Right cardiac atrium (tissue), 5 donors: ENCODE measurements around the gene OR6C76. TPM values are rescaled to one million over a fixed set of nuclear protein-coding genes. Genes with fewer than 3 reads are reported as not detected.
A peak's percentile ranks its signal among the peaks of the same experiment; 100 is the strongest.
"Not testable (repeated sequence)": the region's sequence is repeated elsewhere in the genome, so short reads cannot be mapped to it uniquely, and the experiment has no call there.

Experiments
- ATAC-seq, 2 donors: fragments of 200-7000 bp; cut with Tn5 transposase; one replicate each; pipeline versions ENCODE4 v1.8.0 to v1.9.1; 2020; ENCODE audit warnings: moderate library complexity in 2 of 2, mild to moderate bottlenecking in 1 of 2
- DNase-seq, 3 donors: peaks; one replicate each; pipeline ENCODE4 v3.0.0-alpha.2; 2020
- H3K27ac ChIP-seq: one replicate; pipeline ENCODE4 v1.5.1; 2013; ENCODE audit warnings: mild to moderate bottlenecking, low read length, control low read depth, moderate library complexity
- H3K27me3 ChIP-seq: one replicate; pipeline ENCODE4 v1.6.1; 2013; ENCODE audit not compliant: control insufficient read depth, insufficient read depth
- H3K4me1 ChIP-seq: one replicate; pipeline ENCODE4 v1.6.1; 2013; ENCODE audit warnings: low read length; ENCODE audit not compliant: control insufficient read depth, insufficient read depth
- H3K4me3 ChIP-seq: one replicate; pipeline ENCODE4 v1.5.1; 2013; ENCODE audit warnings: low read length, control low read depth
- H3K9me3 ChIP-seq: one replicate; pipeline ENCODE4 v1.6.1; 2013; ENCODE audit warnings: low read length; ENCODE audit not compliant: control insufficient read depth
- WGBS: extraction: QIAGEN DNeasy Blood & Tissue Kit; methylation state at CpG from one replicate; pipeline ENCODE4 v1.1.7; 2013; 5-methylcytosine and 5-hydroxymethylcytosine counted together
- intact Hi-C, 4 donors: fragments of 100-400 bp; cut with DNase I; formaldehyde crosslinking; loops; one replicate each; pipeline versions ENCODE4 v1.11.0 to v1.14.0; 2022 to 2023
- polyA plus RNA-seq: library from polyadenylated mRNA; stranded (reverse); fragments of 200-250 nt; gene quantifications from one replicate; pipeline ENCODE4 v1.2.3, GENCODE V29; 2013
- total RNA-seq, 4 donors: library from RNA; stranded (reverse); fragmentation: NEBNext Ultra II Directional; extraction: Animal tissue kit (Norgen Biotek cat#: 25700); gene quantifications; one replicate each; pipeline ENCODE4 v1.2.1, GENCODE V29; 2021
- donor health status: healthy with polysubstance abuse.
- donor health status: DM: no; HTN: yes; CAD: no.
- donor health status: DM: no; HTN: no; CAD: no.
- donor health status: DM: no; HTN: yes; CAD: no; lungs with severe emphysema.
- donor health status: DM: yes; HTN: yes; CAD: no.

Gene OR6C76
- total and polyA plus RNA-seq, 5 donors, result not detected

DNA sequence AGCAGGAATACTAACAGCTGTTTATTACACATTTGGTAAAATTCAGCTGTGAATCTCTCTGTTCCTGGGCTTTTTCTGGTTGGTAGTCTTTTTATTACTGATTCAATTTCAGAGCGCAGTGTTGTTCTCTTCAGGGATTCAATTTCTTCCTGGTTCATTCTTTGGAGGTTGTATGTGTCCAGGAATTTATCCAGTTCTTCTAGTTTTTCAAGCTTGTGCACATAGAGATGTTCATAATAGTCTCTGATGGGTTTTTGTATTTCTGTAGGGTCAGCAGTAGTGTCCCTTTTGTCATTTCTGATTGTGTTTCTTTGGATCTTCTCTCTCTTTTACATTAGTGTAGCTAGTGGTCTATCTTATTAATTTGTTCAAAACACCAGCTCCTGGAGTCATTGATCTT is 9.1 kb upstream of the OR6C76 start:
- 50% methylated on average over 1 of the region's 1 CpG for WGBS
- Histone ChIP-seq H3K4me3 (no peak overlapping the region), H3K27me3 (no peaks in the 10 kb centered on the region), H3K4me1 (no peaks in the 10 kb centered on the region), H3K9me3 (no peaks in the 10 kb centered on the region), H3K27ac (no peak overlapping the region)
- ATAC-seq (no peak), DNase-seq (no peak)
- intact Hi-C loops, result no loop called here

GRCh38 chr12:55420307-55420962 is 5.6 kb upstream of the OR6C76 start:
- Histone ChIP-seq H3K27me3 (no peaks in the 10 kb centered on the region), H3K4me3 (no peak overlapping the region), H3K9me3 (no peaks in the 10 kb centered on the region), H3K4me1 (no peaks in the 10 kb centered on the region), H3K27ac (no peak overlapping the region)
- no peak for ATAC-seq
- peak in 1 of 3 donors; percentile 13 for DNase-seq
- whole genome bisulfite sequencing, result 80% methylated on average over 2 of the region's 2 CpGs
- intact Hi-C loops, result no loop called here

- intact Hi-C loops, result no loop called here
- DNase-seq (no peak), ATAC-seq (no peak)
- WGBS, result 24% methylated on average over 1 of the region's 1 CpG
- Histone ChIP-seq H3K9me3 (no peaks in the 10 kb centered on the region), H3K27me3 (no peaks in the 10 kb centered on the region), H3K4me1 (no peaks in the 10 kb centered on the region), H3K4me3 (no peak overlapping the region), H3K27ac (no peak overlapping the region)
Measured at GRCh38 chr12:55428331-55429243, 2.5 kb downstream of the OR6C76 start.

DNA sequence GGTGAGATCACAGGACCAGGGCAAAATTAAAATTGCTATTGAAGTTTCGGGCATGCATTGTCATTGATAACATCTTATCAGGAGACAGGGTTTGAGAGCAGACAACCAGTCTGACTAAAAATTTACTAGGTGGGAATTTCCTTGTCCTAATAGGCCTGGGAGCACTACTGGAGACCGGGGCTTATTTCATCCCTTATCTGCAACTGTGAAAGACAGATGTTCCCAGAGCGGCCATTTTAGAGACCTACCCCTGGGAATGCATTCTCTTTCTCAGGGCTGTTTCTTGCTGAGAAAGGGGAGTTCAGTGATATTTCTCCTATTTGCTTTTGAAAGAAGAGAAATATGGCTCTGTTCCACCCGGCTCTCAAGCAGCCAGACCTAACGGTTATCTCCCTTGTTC is 15.2 kb downstream of the OR6C76 start:
- intact Hi-C loops, ATAC-seq: not testable (repeated sequence)
- WGBS, result 90% methylated on average over 5 of the region's 5 CpGs

DNA sequence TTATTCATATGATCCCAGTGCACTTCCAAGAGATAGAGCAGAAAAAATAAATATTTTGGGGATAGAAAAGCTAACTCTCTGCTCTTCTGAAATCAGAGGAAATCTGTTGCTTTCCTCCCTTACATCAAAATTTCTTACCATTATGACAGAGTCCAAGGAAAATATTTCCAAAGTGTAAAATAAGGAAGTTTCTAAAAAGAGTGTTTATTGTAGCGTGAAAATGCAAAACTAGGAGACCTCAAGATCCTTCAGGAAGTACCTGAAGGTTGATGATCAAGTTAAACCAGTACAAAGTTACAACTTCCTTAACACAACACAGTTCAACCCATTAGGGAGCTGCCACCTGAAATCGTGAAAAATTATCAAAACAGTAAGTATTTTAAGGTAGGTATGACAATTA is 17.7 kb downstream of the OR6C76 start, which contains the start of gene OR6C2:
Gene OR6C2 (plus strand): TSS at position 301 of the 400 bp plus-strand sequence. CDS start 8,138 bp downstream, outside the sequence.
- 50% methylated on average over 2 of the region's 2 CpGs for WGBS
- no peak for ATAC-seq
- H3K4me1 ChIP-seq, result no peaks in the 10 kb centered on the region
- no peak within 1 kb of the TSS for H3K4me3 ChIP-seq
- no peaks in the 10 kb centered on the region for H3K27me3 ChIP-seq
- no peak within 1 kb of the TSS for H3K27ac ChIP-seq
- intact Hi-C loops, result no loop called here
- no peaks in the 10 kb centered on the region for H3K9me3 ChIP-seq
- no peak for DNase-seq

More for the DNA sequence above, 15.2 kb downstream of the OR6C76 start:
- not testable (repeated sequence) for H3K27ac ChIP-seq, H3K4me3 ChIP-seq, DNase-seq, H3K4me1 ChIP-seq, H3K27me3 ChIP-seq, H3K9me3 ChIP-seq

- no peak for DNase-seq
- Histone ChIP-seq H3K4me3 (no peak overlapping the region), H3K9me3 (no peaks in the 10 kb centered on the region), H3K27ac (no peak overlapping the region), H3K27me3 (no peaks in the 10 kb centered on the region), H3K4me1 (no peaks in the 10 kb centered on the region)
- 94% methylated on average over 1 of the region's 1 CpG for WGBS
- ATAC-seq, result no peak
- intact Hi-C loops, result no loop called here
Measured at GRCh38 chr12:55445357-55445756, 19.3 kb downstream of the OR6C76 start.

GRCh38 chr12:55446326-55446725 is 20.3 kb downstream of the OR6C76 start:
- no peaks in the 10 kb centered on the region for H3K27me3 ChIP-seq
- H3K27ac ChIP-seq, result no peak overlapping the region
- H3K9me3 ChIP-seq, result no peaks in the 10 kb centered on the region
- intact Hi-C loops, result no loop called here
- WGBS, result 82% methylated on average over 5 of the region's 5 CpGs
- H3K4me3 ChIP-seq, result no peak overlapping the region
- ATAC-seq (no peak), DNase-seq (no peak)
- H3K4me1 ChIP-seq, result no peaks in the 10 kb centered on the region

GRCh38 chr12:55448825-55449224 is 22.8 kb downstream of the OR6C76 start:
- Histone ChIP-seq H3K4me1 (no peaks in the 10 kb centered on the region), H3K4me3 (no peak overlapping the region), H3K27me3 (no peaks in the 10 kb centered on the region), H3K27ac (no peak overlapping the region), H3K9me3 (no peaks in the 10 kb centered on the region)
- intact Hi-C loops, result no loop called here
- no peak for ATAC-seq
- DNase-seq, result no peak

DNA sequence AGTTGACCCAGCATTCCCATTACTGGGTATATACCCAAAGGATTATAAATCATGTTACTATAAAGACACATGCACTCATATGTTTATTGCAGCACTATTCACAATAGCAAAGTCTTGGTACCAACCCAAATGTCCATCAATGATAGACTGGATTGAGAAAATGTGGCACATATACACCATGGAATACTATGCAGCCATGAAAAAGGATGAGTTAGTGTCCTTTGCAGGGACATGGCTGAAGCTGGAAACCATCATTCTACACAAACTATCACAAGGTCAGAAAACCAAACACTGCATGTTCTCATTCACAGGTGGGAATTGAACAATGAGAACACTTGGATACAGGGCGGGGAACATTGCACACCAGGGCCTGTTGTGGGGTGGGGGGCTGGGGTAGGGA is 38.9 kb downstream of the OR6C76 start:
- intact Hi-C loops, H3K4me3 ChIP-seq, H3K27ac ChIP-seq, H3K4me1 ChIP-seq, H3K27me3 ChIP-seq, ATAC-seq, DNase-seq, H3K9me3 ChIP-seq: not testable (repeated sequence)
- 85% methylated on average over 1 of the region's 1 CpG for WGBS

DNA sequence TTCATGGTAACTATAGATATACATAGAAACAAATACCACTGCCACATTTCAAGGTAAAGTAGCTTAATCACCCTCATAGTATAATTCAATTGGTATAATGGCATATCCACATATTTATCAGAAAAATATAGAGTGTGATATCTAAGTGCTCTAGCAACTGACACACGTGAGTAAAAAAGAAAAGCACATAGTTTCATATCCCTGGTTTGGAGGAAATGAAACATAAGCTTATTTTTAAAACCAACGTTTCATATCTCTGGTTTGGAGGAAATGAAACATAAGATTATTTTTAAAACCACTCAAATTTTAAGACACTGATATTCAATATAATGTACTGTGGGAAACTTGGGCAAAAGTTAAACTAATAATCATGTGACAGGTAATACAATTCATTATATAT is 41.8 kb downstream of the OR6C76 start:
- WGBS, result 21% methylated on average over 2 of the region's 2 CpGs
- no peaks in the 10 kb centered on the region for H3K9me3 ChIP-seq

GRCh38 chr12:55469291-55469690 is 43.2 kb downstream of the OR6C76 start:
- intact Hi-C loops, result no loop called here
- no peak for ATAC-seq
- no peak overlapping the region for H3K4me3 ChIP-seq
- no peak for DNase-seq
- 59% methylated on average over 2 of the region's 2 CpGs for WGBS
- no peaks in the 10 kb centered on the region for H3K27me3 ChIP-seq
- H3K4me1 ChIP-seq, result no peaks in the 10 kb centered on the region
- H3K9me3 ChIP-seq, result no peaks in the 10 kb centered on the region
- no peak overlapping the region for H3K27ac ChIP-seq

More for the DNA sequence above, 41.8 kb downstream of the OR6C76 start:
- intact Hi-C loops, result no loop called here
- Histone ChIP-seq H3K4me1 (no peaks in the 10 kb centered on the region), H3K27ac (no peak overlapping the region), H3K27me3 (no peaks in the 10 kb centered on the region), H3K4me3 (no peak overlapping the region)
- no peak for DNase-seq
- ATAC-seq, result no peak
